ENCODE measurements around the gene KRTAP4-4.

- TF ChIP-seq POLR2A (IDR thresholded peaks at IDR 0.05) (no peak), CTCF (IDR thresholded peaks at IDR 0.05) (no peak), EP300 (IDR thresholded peaks at IDR 0.05) (no peak), POLR2AphosphoS5 (IDR thresholded peaks at IDR 0.05) (no peak)
Observed at GRCh38 chr17:41147531-41148204, 12.9 kb downstream of the KRTAP4-4 start.

Data from stomach (tissue), 4 donors.